Measurements from ENCODE around the gene BEGAIN. TPM values are rescaled to one million over a fixed set of nuclear protein-coding genes. Genes with fewer than 3 reads are reported as not detected.

The BEGAIN gene
- total and polyA plus RNA-seq, 2 of the 8 experiments (the other 6 are each of a cell fraction or from before 2014, with no cell fraction given): 2.9 to 3.0 TPM

DNA sequence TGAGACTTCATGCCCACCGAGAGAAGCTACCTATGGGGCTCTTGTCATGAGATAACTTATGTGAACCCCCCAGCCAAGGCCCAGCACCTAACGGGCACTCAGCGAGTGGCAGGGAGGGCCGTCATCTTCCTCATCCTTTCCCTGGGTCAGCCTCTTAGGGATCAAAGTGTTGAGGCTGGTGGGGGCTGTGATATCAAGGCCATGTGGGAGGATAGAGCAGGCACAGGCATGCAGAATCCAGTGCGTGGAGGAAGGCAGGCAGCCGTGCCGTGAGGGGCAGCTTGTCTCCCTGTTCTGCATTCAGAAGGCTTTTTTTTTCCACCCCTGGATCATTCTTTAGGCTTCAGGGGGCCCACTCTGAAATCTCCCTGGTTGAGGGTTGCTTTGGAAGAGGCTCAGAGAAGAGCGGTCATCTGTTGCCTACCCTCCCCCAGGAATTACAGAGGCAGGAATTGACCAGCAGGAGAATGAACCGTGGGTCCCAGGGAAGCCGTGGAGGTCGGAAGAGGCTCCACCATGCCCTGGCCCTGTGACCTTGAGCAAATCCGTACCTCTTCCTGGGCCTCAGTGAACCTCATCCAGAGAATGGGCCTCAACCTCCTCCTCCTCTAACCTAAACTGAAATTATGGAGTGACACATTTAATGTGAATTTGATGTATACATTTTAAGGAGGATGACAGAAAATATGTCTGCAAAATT lies 62.8 kb downstream of the BEGAIN start:
- Histone ChIP-seq H4K8ac (ENCODE audit: extremely low read depth, insufficient read depth, low read length) (peak overlapping the region; percentile 66; the same call in 1 of the 2 replicates), H3K27ac (ENCODE audit: low read depth, low read length) (no peak overlapping the region), H2AFZ (ENCODE audit: low read length) (no peak overlapping the region), H3K23ac (ENCODE audit: insufficient read length) (no peak overlapping the region), H2BK120ac (replicated peaks; ENCODE audit: low read depth, low read length) (no peak overlapping the region), H3K4me3 (ENCODE audit: extremely low read depth in 1 of 4, insufficient read depth in 2 of 4, low read depth in 3 of 4, low read length in 4 of 4) (no peak overlapping the region), H3K4me1 (replicated peaks in 1 of 4; ENCODE audit: control insufficient read depth in 3 of 4, insufficient read depth in 4 of 4, low read length in 3 of 4) (peaks cover 2 to 8% (median 5%) of the 10 kb centered on the region in 4 experiments; a peak in 4 of 7 replicates), H4K91ac (replicated peaks; ENCODE audit: insufficient read length, low read length) (no peak overlapping the region), H3K27me3 (replicated peaks in 1 of 4; ENCODE audit: control insufficient read depth in 3 of 4, extremely low read depth in 1 of 4, insufficient read depth in 3 of 4, low read length in 3 of 4) (no peaks in the 10 kb centered on the region; a peak in 1 of 7 replicates), H2BK20ac (ENCODE audit: low read length) (no peak overlapping the region), H2BK12ac (ENCODE audit: low read depth, low read length) (no peak overlapping the region), H3K56ac (replicated peaks; ENCODE audit: insufficient read length, low read depth, low read length) (no peak overlapping the region), H3K9ac (replicated peaks in 1 of 4; ENCODE audit: extremely low read depth in 1 of 4, low read depth in 3 of 4, low read length in 3 of 4) (no peak overlapping the region), H2BK5ac (ENCODE audit: low read depth, low read length) (no peak overlapping the region), H3K36me3 (ENCODE audit: control insufficient read depth in 2 of 4, insufficient read depth in 4 of 4, low read length in 3 of 4) (peaks cover 0 to 5% (median 0%) of the 10 kb centered on the region in 4 experiments; a peak in 1 of 8 replicates), H3K14ac (ENCODE audit: insufficient read length) (no peak overlapping the region), H2AK5ac (ENCODE audit: low read depth, low read length) (no peak overlapping the region), H3K4ac (replicated peaks; ENCODE audit: insufficient read length, low read depth, low read length) (no peak overlapping the region), H3K9me3 (ENCODE audit: insufficient read depth in 2 of 2, low read depth in 1 of 2, low read length in 1 of 2) (no peaks in the 10 kb centered on the region), H3K4me2 (ENCODE audit: insufficient read depth in 1 of 2, low read depth in 2 of 2, low read length in 2 of 2) (no peak overlapping the region), H4K20me1 (replicated peaks in 1 of 2; ENCODE audit: control insufficient read depth in 1 of 2, insufficient read depth in 2 of 2, low read length in 2 of 2) (peaks cover 0 to 12% of the 10 kb centered on the region in 2 experiments), H3K79me1 (ENCODE audit: low read depth, low read length) (no peaks in the 10 kb centered on the region), H3K79me2 (ENCODE audit: control insufficient read depth in 1 of 2, insufficient read depth in 2 of 2, low read length in 2 of 2) (no peaks in the 10 kb centered on the region), H2BK15ac (ENCODE audit: low read length) (no peak overlapping the region), H3K23me2 (ENCODE audit: low read depth, low read length) (peaks cover 7% of the 10 kb centered on the region; the same call in 1 of the 2 replicates), H3K18ac (ENCODE audit: extremely low read depth, low read length) (no peak overlapping the region), H4K5ac (ENCODE audit: insufficient read length, low read depth, low read length) (no peak overlapping the region)
- no peak for FAIRE-seq
- DNase-seq (ENCODE audit: low read depth in 1 of 2, low spot score in 2 of 2): no peak
- POLR2A ChIA-PET (ENCODE audit: partially characterized antibody): interaction anchor here (1.1 kb wide), 1 partner anchor 121 kb away, joined by 3 read pairs; no protein-coding TSS in a partner anchor
- CTCF ChIA-PET (ENCODE audit: partially characterized antibody): interaction anchor here (0.6 to 5.1 kb wide), 45 partner anchors 10 to 1421 kb away, joined by 3 to 91 read pairs (median 5); no protein-coding TSS in a partner anchor
- TF ChIP-seq TCF12 (IDR thresholded peaks at IDR 0.05; ENCODE audit: low read depth, low read length): no peak
- TF ChIP-seq CREB1 (IDR thresholded peaks at IDR 0.05): no peak
- TF ChIP-seq YY1 (IDR thresholded peaks at IDR 0.05; ENCODE audit: low read depth, low read length): no peak
- 87% methylated on average over 12 of the region's 12 CpGs; no CpG with 5 or more reads in 1 of the 2 experiments for WGBS, 2 experiments (ENCODE audit: extremely low coverage in 1 of 2, insufficient coverage in 1 of 2, insufficient read length in 1 of 2, insufficient replicate concordance in 2 of 2, low coverage in 1 of 2, low lambda C conversion rate in 2 of 2, missing lambda C conversion rate in 1 of 2)

Measured in H1 (cell line).